CD4-positive, alpha-beta T cell treated with Interleukin-6 for 4 hours (primary cell): ENCODE results near the gene CUL9.

Experiments
- DNase-seq: peaks from one replicate; pipeline ENCODE4 v3.0.0-alpha.2; 2020; ENCODE audit warnings: mixed read lengths

Gene CUL9

GRCh38 chr6:43231053-43231452 is 49.1 kb downstream of the CUL9 start:
- no peak for DNase-seq

- no peak for DNase-seq
These were observed 49.9 kb downstream of the CUL9 start for GRCh38 chr6:43231735-43232450.

- no peak for DNase-seq
These were observed 53.8 kb downstream of the CUL9 start for GRCh38 chr6:43235841-43236240.

GRCh38 chr6:43239054-43239453 is 57.1 kb downstream of the CUL9 start:
- no peak for DNase-seq

DNA sequence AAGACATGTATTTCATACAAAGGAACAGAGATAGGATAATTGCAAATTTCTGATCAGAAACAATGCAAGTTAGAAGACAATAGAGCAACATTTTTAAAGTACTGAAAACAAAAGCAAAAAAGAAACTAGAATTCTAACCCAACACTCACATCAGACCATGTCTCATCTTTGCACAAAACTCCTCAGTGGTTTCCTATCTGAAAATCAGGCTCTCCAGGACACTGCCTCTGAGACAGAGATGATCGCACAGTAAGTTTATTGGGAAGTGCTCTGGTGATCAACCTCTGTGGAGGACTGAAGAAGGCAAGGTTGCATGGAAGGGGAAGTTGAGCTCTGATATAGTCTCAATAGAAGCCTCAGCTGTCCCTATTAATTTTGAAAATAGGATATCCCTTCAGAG is 59.0 kb downstream of the CUL9 start:
- DNase-seq, result no peak

- no peak for DNase-seq
These were observed 59.5 kb downstream of the CUL9 start for GRCh38 chr6:43241446-43241845.

- peak; percentile 32 for DNase-seq
These were observed 61.1 kb downstream of the CUL9 start, which contains the start of gene TTBK1 for GRCh38 chr6:43242908-43243663. TTBK1 (plus strand) TSS chr6:43243481; CDS start chr6:43246661, 3,180 bp downstream.

DNA sequence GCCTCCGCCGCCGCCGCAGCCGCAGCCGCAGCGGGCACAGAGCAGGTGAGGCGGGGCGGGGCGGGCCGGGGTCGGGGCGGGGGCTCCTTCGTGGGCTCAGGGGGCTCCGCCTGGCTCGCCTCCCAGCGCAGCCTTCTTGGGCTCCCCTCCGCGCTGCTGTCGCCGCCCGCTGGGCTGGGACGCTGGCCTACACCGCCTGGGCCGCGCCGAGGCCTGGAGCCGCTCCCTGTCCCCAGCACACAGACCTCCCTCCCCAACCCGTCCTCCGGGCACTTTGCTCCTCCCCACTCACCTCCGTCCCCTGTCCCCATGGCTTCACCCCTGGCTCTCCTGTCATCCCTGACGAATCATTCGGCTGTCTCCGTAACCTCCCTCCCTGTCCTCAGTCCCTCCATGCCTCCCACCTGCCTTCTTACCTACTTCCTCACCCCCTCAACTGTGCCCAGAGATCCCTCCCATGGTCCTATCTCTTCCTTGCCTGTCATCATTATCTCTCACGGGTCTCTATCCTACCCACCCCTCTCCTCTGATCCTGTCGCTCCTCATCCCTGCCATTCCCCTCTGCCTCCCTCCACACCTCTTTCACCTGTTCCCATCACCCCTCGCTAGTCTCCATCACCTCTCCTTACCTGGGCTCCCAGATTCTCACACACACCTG is 61.8 kb downstream of the CUL9 start:
- DNase-seq, result no peak

DNA sequence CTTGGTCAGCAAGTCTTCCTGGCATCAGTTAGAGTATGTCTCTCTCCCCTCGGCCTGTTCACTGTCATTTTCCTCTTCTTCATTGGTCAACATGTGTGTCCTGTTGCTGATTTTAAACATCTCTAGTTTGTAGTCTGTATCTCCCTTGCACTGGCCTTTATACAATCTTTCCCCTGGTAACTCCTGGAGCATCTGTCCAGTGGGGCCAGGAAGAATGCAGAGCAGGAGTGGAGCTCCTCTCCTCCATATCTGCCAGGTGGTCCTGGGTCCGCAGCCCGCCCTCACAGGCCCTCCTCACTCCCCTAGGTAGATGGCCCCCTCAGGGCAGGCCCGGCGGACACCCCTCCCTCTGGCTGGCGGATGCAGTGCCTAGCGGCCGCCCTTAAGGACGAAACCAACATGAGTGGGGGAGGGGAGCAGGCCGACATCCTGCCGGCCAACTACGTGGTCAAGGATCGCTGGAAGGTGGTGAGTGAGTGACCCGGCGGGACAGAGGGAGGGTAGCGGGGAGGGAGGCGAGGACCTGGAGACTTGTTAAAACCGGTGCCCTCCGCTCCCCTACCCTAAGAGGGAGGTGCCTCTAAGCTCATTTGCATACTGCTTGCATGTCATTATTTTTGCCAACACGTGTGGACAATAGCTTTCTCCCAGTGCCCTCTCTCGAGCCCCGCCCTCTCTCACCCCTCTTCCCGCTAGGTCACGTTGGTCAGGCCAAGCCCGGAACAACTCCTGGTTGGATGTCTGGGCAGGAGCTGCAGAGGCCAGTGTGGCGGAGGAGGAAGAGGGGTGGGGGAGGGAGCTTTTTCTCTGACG is 64.5 kb downstream of the CUL9 start:
- DNase-seq, result no peak

- peak; percentile 86 for DNase-seq
These were observed 65.4 kb downstream of the CUL9 start for GRCh38 chr6:43247114-43247999.

- DNase-seq, result no peak
These were observed 66.1 kb downstream of the CUL9 start for GRCh38 chr6:43248101-43248500.

DNA sequence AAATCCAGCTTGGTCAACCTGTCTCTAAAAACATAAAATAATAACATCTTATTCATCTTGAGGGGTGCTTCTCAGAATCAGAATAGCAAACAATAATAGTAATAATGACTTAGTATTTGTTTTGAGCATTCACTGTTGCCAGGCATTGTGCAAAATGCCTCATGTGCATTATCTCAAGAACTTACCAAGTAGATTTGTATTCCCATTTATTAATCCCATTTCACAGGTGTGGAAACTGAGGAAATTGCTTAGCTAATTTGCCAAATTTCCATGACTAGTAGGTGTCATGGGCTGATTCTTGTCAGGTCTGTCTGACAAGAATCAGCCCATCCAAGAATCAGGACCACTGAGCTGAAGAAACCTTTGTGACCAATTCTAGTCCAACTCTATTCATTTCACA is 66.8 kb downstream of the CUL9 start:
- no peak for DNase-seq

DNA sequence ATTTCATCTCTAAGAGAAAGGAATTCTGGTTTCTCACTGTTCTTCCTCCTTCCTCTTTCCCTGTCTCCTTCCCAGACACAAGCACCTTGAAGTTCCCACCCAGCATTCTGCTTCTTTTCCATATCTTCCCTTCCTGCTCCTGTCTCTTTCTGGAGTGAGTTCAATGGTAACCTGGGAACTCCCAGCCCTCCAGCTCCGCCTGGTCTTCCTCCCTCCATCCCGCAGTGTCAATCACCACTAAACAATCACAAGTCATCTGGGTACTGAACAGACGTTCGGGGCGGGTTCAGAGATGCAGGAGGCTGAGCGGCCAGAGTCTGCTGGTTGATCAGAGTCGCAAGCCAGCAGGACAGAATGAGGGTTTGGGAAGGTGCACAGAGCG is 69.0 kb downstream of the CUL9 start:
- DNase-seq, result no peak

GRCh38 chr6:43253401-43253800 is 71.4 kb downstream of the CUL9 start:
- no peak for DNase-seq

GRCh38 chr6:43254138-43254817 is 72.3 kb downstream of the CUL9 start:
- no peak for DNase-seq

DNA sequence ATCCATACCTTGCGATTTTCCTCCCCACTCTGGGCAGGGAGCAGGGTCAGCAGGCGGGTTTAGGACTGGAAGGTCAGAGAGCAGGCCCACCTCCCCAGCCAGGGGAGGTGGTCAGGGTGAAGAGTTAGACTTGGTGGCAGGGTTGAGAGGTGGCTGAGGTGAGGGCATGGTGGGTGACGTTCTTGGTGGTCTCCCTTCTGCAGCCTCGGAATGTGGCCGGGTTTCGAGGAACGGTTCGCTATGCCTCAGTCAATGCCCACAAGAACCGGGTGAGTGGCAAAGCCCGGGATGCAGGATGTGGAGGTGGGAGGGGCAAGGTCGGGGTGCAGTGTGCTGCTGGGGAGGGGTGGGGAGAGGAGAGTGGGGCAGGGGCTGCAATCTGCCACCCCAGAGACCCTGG is 72.8 kb downstream of the CUL9 start:
- DNase-seq, result no peak

DNA sequence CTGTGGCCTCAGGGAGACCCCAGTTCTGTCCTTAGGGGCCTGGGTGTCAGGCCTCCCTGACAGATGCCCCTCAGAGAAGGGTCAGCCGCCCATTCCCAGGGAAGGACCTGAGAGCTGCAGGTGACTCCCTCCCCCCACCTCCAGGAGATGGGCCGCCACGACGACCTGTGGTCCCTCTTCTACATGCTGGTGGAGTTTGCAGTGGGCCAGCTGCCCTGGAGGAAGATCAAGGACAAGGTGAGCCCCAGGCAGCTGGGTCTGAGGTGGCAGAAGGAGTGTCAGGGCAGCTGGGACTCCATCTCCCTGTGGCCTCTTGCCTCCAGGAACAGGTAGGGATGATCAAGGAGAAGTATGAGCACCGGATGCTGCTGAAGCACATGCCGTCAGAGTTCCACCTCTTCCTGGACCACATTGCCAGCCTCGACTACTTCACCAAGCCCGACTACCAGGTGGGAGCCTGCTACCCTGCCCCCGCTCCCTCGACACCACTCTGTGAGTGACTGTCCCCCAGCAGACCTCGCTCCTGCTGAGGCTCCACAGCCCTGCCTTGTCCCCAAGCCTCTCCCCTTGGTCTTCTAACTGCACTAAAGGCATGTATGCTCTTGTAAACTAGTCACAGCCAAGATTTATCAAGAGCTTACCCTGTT is 73.5 kb downstream of the CUL9 start:
- DNase-seq, result no peak

DNA sequence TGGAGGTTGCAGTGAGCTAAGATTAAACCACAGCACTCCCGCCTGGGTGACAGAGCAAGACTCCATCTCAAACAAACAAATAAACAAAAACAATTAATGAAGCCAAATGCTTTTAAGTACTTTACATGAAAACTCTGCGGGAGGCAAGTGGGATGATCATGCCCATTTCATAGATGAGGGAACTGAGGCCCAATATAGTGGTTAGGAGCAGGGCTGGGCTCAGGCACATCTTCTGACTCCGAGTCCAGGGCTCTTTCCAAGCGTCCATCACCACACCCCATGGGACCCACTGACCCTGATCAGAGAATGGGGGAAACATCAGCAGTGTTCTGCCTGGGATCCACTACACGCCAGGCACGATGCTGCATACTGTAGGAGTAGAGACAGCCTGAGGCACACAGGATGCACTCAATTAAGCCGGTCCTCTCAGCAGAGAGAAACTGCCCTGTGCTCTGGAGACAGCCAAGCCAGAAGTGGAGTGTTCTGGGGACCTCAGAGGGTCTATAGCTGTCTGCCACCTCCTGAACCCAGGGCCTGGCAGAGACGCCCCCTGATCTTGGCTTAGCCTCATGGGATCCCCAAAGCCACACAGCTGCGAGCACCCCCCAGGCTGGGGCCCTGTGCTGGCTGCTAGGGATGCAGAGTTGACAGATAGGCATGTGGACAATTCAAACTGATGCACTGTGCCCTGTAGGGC is 74.8 kb downstream of the CUL9 start:
- DNase-seq, result no peak

DNA sequence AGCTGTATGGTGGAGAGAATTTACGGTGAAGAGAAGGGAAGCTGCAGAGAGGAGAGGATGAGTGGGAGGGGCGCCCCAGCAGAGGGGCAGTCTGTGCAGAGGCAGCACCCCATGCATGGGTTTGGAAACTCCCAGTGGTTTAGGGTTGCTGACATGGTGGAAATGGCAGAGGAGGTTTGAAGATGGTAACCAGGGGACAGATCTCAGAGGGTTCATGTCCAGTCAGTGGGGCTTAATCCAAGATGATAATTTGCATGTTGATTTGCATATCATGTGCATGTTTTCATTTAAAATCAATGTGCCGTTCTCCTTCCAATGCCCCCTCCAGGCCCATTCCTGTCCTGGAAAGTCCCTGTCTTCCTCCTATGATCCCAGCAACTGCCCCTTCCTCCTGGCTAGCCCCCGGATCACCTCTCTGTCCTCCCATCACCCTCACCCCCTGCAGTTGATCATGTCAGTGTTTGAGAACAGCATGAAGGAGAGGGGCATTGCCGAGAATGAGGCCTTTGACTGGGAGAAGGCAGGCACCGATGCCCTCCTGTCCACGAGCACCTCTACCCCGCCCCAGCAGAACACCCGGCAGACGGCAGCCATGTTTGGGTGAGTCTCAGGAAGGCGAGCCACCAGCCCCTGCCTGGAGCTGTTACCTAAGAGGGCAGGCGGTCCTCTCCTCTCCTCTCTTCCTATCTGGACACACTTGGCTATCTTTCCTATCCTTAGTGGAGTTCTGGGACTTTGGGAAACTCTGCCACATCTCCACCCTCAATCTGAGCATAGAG is 75.6 kb downstream of the CUL9 start:
- no peak for DNase-seq
